OCI-LY1 (cell line): ENCODE results near the gene ARFIP2.

Experiments used
- EZH2 ChIP-seq: fragments of 200-600 bp; sonication (generic), shearing (Covaris generic); IDR thresholded peaks from 2 replicates; pipeline ENCODE4 v1.8.0; 2017; ENCODE audit warnings: borderline replicate concordance, mixed run types, mild to moderate bottlenecking, antibody characterized with exemption, low read length, moderate library complexity, mixed read lengths
- TF ChIP-seq, protein P1 (sequence below): fragments of 200-600 bp; sonication (generic), shearing (Covaris generic); IDR thresholded peaks from 2 replicates; pipeline ENCODE4 v1.5.1; 2017; ENCODE audit warnings: mild to moderate bottlenecking, antibody characterized with exemption, low read length, moderate library complexity, mixed read lengths

DNA sequence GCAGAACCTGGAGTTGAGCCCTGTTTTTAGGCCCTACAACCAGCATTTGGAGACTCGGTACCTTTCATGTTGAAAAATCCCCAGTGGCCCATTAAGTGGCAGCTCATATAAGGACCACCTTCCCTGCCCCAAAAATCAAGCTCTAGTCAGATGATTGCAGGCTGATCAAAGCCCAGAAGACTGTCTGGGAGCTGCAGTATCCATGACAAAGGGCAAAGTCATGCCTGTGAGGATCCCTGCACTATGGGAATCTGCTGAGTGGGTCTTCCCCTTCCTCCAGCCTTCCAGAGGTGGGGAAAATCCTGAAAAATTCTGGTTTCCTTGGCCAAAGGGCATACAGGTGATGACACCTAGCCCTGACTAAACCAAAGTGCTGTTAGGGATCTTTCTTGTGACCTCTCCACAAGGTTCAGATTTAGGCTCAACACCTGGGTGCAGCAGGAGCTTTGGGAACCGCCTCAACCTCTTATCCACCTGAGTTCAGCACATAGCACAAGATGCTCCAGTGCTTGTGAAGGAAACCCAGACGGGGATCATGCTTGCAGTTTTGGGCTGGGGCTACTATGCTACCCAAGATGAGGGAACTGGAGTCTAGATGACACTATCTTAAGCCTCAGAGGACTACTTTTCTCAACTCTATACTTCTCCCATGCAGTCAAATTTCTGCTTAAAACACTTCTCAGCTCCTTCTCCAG, 6.2 kb downstream of the ARFIP2 start:
- TF ChIP-seq, protein P1, sequence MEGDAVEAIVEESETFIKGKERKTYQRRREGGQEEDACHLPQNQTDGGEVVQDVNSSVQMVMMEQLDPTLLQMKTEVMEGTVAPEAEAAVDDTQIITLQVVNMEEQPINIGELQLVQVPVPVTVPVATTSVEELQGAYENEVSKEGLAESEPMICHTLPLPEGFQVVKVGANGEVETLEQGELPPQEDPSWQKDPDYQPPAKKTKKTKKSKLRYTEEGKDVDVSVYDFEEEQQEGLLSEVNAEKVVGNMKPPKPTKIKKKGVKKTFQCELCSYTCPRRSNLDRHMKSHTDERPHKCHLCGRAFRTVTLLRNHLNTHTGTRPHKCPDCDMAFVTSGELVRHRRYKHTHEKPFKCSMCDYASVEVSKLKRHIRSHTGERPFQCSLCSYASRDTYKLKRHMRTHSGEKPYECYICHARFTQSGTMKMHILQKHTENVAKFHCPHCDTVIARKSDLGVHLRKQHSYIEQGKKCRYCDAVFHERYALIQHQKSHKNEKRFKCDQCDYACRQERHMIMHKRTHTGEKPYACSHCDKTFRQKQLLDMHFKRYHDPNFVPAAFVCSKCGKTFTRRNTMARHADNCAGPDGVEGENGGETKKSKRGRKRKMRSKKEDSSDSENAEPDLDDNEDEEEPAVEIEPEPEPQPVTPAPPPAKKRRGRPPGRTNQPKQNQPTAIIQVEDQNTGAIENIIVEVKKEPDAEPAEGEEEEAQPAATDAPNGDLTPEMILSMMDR: no peak
- no peak for TF ChIP-seq EZH2
